Activated CD8-positive, alpha-beta memory T cell treated with anti-CD3 and anti-CD28 coated beads, Interleukin-2, amount 50 U/mL, for 4 hours (primary cell): ENCODE measurements around the gene PARS2.
A peak's percentile ranks its signal among the peaks of the same experiment; 100 is the strongest.

ENCODE experiments used
- DNase-seq: peaks from one replicate; pipeline ENCODE4 v3.0.0-alpha.2; 2020

Gene PARS2

GRCh38 chr1:54716299-54717047 lies 47.9 kb downstream of the PARS2 start:
- DNase-seq, result no peak

DNA sequence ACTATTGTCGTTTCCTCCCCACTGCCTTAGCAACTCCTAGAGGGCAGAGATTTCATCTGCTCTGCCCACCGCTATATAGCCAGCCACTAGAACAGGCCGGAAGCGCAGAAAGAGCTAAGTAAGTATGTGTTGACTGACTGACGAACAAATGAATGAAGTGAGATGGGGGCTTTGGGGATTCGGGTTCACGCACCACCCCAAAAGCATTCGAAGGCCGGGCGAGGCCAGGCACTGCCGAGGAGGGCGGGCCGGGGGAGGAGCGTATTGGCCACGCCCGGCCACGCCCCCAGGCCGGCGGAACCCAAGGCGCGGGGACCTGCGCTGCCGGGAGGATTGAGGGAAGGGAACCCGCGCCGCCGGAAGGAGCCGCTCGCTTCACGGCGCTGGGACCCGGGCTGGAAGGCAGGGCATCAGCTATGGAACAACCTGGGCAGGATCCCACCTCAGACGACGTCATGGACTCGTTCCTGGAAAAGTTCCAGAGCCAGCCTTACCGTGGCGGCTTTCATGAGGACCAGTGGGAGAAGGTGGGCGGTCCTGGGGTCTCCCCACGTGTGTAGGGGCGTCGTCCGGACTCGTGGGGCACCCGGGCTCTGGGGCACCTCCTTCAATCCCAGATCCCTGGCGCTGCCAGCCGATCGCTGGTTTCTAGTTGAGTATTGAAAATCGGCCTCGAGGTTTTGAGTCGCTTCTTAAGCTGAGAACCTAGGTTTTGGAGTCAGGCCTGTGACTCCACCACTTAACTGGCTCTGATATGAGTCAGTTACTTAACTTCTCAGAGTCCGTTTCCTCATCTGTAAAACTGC lies 48.6 kb downstream of the PARS2 start, which contains the start of gene TTC4:
TSS of gene TTC4 (plus strand) at position 369 of the 806 bp plus-strand sequence. CDS start at position 417, 48 bp downstream.
- peak; percentile 82 for DNase-seq

DNA sequence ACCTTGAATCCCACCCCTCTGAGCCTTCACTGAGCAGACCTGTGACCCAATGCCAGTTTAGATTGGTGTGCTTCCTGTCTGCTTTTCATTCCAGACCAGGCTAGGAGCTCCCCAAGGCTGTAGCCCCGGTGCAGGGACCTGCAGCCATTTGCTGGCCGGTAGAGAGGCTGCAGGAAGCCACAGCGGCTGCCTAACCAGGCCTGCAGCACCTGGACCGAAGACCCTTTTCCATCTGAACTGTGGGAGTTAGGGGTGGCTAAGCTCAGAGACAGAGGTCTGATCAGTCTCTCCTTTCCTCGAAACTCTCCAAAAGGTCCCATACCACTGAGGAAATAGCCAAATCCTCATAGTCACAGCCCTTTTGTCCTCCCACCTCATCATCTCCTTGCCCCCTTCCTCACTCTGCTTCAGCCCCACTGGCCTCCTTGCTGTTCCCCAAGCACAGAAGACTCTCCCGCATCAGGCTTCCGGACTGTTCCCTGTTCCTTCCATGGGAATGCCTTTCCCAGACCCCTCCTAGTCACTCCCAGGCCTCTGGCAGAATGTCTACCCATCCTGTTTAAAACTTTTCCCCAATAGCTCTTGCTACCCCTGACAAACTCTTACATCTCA lies 49.3 kb downstream of the PARS2 start:
- DNase-seq, result no peak

DNA sequence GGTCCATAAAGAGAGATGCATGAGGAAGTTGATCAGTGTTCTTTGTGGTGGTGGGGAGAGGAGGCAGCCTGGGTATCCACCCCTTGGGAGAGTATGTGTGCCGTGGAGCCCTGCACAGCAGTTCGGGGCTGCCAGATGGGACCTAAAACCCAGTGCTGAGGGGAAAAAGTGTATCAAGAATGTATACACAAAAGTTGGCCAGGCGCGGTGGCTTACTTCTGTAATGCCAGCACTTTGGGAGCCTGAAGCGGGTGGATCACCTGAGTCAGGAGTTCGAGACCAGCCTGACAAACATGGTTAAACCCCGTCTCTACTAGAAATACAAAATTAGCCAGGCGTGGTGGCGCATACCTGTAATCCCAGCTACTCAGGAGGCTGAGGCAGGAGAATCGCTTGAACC lies 52.8 kb downstream of the PARS2 start:
- DNase-seq, result no peak

GRCh38 chr1:54710841-54711240 lies 53.5 kb downstream of the PARS2 start:
- DNase-seq, result no peak

- DNase-seq, result no peak
Observed at GRCh38 chr1:54710434-54710833, 53.9 kb downstream of the PARS2 start.

GRCh38 chr1:54709547-54710292 lies 54.6 kb downstream of the PARS2 start:
- DNase-seq, result no peak

DNA sequence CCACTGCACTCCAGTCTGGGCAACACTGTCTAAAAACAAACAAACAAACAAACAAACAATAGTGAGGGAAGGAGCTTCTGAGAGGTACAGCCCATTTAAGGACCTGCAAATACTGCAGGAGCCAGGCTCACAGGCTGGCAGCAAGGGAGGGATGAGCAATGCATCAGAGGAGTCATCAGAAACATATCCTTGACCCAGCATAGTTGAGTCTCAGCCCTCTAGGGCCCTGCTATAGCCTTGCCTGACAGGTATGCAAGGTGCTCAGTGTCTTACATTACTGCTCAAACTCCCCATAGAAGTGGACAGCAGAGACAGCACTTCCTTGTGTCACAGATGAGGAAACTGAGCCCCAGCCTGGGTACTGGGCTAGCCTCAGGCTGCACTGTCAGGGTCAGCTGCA lies 55.9 kb downstream of the PARS2 start:
- no peak for DNase-seq
